NCI-H526 (cell line): ENCODE results near the gene MTARC2.
"Not testable (repeated sequence)": the region's sequence is repeated elsewhere in the genome, so short reads cannot be mapped to it uniquely, and the experiment has no call there.

Experiments
- DNase-seq, 2 experiments: peaks; one replicate each; lab custom pipeline; 2025; lab: John Stamatoyannopoulos, UW

The MTARC2 gene

GRCh38 chr1:220732621-220733020 is 15.5 kb upstream of the MTARC2 start:
- DNase-seq = no peak

DNA sequence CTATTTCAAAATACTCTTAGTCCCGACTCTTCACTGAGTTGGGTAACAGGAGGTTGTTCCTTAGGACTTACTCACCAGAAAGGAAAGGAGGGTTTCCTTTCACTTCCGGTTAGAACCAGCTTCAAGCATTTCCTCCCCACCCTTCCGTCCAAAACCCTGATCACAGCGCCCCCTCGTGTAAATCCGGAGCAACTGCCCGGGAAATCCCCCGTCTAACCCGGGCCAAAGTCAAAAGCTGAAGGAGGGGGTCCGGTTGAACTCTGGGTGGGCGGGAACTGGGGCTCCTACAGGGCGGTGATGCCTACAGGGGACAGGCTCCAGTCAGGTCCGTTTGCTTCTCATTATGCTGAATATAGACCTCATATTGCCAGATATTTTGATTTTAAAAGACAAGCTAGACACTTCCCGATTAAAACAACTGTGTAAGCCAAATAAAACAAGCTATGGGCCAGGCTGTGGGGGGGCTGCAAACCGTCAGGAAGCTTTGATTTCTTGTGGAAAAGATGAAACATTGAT is 15.0 kb upstream of the MTARC2 start:
- DNase-seq = peak; percentile 68 to 69

- DNase-seq = no peak
These were observed 13.4 kb upstream of the MTARC2 start for GRCh38 chr1:220734571-220735326.

DNA sequence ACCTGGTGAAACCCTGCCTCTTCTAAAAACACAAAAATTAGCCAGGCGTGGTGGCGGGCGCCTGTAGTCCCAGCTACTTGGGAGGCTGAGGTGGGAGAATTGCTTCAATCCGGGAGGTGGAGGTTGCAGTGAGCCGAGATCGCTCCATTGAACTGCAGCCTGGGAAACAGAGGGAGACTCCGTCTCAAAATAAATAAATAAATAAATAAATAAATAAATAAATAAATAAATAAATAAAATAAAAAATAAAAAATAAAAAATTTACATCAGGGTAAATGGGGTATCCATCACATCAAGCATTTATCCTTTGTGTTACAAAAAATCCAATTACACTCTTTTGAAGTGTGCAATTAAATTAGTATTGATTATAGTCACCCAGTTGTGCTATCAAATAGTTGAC is 11.8 kb upstream of the MTARC2 start:
- DNase-seq = not testable (repeated sequence)

DNA sequence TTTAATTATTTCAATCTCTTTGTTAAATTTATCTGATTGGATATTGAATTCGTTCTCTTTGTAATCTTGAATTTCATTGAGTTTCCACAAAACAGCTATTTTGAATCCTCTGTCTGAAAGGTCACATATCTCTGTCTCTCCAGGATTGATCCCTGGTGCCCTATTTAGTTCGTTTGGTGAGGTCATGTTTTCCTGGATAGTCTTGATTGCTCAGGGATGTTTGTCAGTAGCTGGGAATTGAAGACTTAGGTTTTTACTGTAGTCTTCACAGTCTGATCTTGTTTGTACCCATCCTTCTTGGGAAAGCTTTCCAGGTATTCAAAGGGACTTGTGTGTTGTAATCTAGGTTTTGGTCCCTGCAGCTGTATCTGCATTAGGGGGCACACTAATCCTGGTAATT is 6.8 kb upstream of the MTARC2 start:
- no peak for DNase-seq

DNA sequence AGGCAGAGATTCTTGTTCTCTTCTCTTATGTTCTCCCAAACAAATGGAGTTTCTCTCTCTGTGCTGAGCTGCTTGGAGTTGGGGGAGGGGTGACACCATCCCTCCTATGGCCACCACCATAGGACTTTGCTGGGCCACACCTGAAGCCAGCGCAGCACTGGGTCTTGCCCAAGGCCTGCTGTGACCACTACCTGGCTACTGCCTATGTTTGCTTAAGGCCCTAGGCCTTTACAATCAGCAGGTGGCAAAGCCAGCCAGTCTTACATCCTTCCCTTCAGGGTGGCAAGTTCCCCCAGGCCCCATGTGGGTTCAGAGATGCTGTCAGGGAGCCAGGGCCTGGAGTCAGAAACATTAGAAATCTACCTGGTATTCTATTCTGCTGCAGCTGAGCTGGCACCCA is 6.3 kb upstream of the MTARC2 start:
- DNase-seq = no peak

DNA sequence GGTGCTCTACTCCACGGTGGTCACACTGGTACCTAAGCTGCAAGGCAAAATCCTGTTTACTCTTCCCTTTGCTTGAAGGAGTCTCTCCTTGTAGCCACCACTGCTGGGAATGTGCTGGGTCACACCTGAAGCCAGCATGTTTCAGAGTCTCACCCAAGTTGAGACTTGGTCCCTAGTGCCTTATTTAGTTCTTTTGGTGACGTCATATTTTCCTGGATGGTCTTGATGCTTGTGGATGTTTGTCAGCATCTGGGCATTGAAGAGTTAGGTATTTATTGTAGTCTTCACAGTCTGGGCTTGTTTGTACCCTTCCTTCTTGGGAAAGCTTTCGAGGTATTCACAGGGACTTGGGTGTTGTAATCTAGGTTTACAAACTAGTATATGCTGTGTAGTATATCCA is 5.6 kb upstream of the MTARC2 start:
- no peak for DNase-seq

GRCh38 chr1:220746851-220747250 is 1.3 kb upstream of the MTARC2 start:
- no peak for DNase-seq

DNA sequence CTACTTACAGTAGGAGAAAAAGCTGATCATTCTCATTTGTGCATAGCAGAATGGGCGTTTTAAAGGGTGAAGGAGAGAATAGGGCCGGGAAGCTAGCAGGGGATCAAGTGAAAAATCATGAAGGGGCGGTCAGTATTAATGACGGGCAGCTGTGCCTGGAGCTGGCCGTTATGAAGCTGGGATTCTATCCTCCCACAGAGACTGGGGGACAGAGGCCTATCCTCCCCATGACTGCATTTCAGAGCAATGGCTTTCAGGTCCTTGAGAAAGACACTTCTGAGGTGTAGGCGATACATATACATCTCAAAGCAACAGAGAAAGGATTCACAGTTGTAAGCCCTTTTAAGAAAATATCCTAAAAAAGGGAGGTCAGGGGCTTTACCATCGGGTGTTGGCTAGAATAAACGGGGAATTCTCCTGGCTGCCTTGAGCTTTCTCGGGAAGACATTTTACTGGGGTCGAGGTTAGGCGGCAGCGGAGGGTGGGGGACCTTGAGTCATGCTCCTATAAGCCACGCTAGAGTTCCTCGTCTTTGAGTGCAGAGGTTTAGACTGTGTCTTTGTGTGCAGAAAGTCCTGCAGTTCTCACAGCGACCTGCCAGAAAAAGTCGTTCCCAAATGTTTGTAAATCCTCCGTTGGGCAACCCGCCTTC is 559 bp upstream of the MTARC2 start:
- DNase-seq = no peak

DNA sequence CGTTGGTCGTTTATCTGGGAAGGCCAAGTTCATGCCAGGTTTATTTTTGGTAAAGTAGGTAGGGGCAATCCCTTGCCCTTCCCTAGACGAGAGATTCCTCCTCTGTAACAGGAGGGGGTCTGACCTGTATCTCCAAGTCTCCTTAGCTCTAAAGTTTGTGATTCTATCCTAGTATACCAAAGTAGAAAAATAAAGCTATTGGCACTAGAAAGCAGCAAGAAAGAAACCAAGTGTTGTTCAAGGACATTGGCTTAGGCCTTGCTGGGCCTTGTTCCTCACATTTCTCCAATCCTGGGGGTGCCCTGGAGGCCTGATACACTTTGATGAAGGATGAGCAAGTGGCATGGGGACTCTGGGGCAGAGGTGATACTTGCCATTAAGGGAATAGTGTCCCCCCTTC is 814 bp downstream of the MTARC2 start:
- DNase-seq = no peak

- DNase-seq = no peak
These were observed 2.0 kb downstream of the MTARC2 start for GRCh38 chr1:220750131-220750515.

GRCh38 chr1:220751111-220751510 is 3.0 kb downstream of the MTARC2 start:
- DNase-seq = no peak

DNA sequence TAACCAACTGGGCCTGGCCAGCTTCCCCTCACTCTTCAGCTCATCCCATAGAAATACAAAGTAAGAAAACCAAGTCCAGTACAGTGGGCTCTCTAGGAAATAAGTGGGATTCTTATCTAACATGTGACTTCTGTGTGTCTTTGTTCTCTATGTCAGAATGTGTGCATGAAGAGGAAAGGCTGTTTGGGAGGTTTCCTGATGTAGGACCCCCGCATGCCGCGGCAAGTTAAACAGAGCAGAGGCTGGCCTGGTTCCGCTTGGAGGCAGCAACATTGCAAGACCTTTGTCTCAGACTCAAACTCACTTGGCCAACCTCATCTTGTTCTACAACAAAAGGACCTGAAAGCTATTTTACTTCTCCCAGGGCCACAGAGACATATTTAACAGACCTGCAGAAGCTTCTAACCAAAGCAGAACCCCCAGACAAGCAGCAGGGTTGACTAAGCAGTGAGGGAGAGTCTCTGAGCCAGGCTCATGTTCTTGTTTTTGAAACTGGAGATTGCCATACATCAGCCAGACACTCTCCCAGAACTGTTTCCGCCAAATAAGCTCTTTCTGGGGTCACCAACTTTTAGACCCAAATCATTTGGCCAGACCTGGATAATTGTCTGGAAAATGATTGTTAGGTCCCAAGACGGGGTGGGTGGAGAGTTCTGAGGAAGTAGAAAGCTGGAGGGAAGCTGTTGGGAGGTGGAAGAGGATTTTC is 6.2 kb downstream of the MTARC2 start:
- no peak for DNase-seq

DNA sequence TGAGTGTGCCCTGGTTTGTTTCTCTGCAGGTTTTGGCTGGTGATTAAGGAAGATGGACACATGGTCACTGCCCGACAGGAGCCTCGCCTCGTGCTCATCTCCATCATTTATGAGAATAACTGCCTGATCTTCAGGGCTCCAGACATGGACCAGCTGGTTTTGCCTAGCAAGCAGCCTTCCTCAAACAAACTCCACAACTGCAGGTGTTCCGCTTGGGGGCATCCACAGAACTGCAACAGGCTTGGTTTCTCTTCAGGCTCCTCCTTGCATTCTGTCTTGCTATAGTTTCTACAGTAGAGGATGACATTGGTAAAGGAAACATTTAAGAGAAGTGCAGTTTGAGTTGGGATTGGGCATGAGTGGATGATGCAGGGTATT is 6.8 kb downstream of the MTARC2 start:
- no peak for DNase-seq

DNA sequence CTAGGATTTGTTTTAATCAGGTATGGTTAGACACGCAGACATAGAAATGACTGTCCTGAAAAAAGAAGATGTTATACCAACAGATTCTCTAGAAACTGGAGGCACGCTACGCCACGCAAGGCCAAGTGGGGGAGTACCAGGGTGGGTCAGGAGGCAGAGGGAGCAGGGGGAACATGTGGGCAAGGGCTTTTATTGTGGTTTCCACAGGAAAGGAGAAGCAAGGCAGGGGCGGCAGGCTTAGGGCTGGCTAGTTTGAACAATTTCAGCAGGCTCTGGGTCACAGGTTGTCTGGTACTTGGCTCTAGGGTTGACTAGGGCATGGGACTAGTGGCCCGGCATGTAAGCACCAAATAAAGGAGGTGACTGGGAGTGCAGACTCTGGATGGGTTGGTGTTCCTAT is 7.2 kb downstream of the MTARC2 start:
- no peak for DNase-seq

GRCh38 chr1:220757441-220757840 is 9.3 kb downstream of the MTARC2 start:
- DNase-seq = no peak

GRCh38 chr1:220759147-220759546 is 11.0 kb downstream of the MTARC2 start:
- DNase-seq = no peak

GRCh38 chr1:220761688-220762427 is 13.7 kb downstream of the MTARC2 start:
- DNase-seq = no peak

DNA sequence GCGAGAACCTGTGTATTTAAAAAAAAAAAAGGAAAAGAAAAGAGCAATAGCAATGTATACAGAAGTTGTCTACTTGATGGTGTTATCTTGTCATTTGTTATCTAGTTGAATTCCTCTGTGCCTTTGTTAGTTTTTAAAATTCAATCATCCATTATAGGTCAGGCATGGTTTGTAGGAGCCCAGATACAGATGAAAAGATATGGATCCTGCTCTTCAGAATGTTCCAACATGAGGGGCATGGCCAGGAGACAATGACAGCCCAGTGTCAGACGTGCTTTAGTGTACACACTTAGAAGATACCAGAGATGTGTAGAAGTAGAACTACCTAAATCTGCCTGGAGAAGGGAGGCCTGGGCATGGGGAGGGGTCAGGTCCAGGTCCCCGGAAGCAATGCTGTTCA is 16.6 kb downstream of the MTARC2 start:
- no peak for DNase-seq

DNA sequence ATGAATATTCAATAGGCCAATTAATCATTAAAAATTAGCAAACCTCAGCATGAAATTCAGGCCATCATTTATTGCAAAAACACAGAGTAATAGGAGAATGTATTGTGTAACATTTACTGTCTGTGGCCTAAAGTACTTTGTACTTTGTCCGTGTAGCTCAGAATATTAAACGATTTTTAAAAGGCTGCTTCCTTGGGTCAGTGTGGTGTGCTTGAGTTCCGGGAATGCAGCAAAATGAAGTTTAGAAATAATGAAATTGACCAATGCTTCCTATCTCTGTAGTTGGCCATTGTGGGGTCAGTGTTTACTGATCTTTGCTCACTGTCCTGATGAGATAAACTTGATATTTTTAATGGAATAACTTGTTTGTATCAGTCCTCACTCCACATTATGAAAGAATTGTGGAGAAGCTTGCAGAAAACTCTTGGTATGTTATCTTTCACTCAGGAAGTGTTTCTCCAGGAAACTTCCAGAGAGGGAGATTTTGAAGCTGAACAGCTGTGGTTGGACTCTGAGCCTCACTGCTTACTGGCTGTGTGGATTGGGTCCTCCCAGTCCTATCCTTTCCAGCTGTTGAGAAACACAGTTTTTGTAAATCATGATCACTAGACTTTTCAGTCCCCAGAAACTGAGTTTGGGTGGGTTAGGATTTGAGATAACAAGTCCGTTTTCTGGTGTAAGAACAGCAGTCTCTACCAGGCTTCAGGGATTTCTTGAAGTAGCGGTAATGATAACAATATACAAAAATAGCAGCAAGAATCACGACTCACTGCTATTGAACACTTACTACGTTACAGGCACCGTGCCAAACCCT is 19.4 kb downstream of the MTARC2 start:
- DNase-seq = no peak

DNA sequence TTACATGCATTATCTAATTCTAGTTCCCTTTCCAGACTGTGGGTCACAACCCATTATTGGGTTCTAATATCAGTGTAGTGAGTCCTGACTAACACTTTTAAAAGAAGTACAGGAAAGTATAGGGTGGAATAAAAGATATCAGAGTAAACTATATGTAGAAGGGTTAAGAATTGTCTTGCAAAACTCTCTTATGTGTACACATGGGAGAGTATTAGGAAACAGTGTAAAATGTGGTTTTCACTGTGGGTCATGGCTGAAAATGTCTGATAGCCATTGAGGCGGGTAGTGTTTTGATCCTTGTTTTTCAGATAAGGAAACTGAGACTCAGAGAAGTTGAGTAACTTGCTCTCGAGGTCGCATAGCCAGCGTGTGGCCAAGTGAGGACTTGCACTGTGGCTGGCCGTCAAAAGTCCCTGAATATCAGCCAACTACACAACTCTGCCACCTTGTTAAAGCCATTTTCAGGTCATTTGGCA is 20.0 kb downstream of the MTARC2 start:
- no peak for DNase-seq
